ENCODE results near the gene CRTAP. TPM values are rescaled to one million over a fixed set of nuclear protein-coding genes. Genes with fewer than 3 reads are reported as not detected.
A peak's percentile ranks its signal among the peaks of the same experiment; 100 is the strongest.
"Not testable (repeated sequence)": the region's sequence is repeated elsewhere in the genome, so short reads cannot be mapped to it uniquely, and the experiment has no call there.

Gene CRTAP
- total RNA-seq, 6 experiments from 2014 or later: 33.1 to 54.9 (median 46.8) TPM

DNA sequence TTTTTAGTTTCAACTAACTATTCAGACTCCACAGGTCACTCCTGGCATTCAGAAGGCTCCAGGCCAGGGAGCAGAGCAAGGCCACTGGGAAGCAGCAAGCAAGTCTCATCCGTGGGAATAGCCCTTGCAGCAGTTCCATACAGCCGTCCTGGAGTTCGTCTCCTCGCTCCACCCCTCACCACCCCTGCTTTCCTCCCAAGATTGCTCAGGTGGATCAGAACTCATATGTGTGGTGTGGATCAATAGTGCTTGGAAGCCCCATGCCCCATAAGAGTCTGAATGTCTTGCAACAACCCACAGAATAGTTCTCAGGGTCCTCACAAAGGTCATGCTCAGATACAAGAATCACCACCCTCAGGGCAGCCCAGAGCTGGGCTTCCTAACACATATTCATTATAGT, 60.3 kb downstream of the CRTAP start:
- 20% methylated on average over 1 of the region's 4 CpGs for WGBS (ENCODE audit: insufficient coverage, low coverage, low lambda C conversion rate, missing lambda C conversion rate)
- no peak for ATAC-seq

GRCh38 chr3:33174711-33175414, 61.0 kb downstream of the CRTAP start:
- TF ChIP-seq POLR2A (IDR thresholded peaks at IDR 0.05): no peak
- TF ChIP-seq CTCF (IDR thresholded peaks at IDR 0.05): no peak
- no peak overlapping the region for H3K4me3 ChIP-seq
- H3K9me3 ChIP-seq: no peaks in the 10 kb centered on the region
- no peaks in the 10 kb centered on the region for H3K36me3 ChIP-seq
- WGBS (ENCODE audit: insufficient coverage, low coverage, low lambda C conversion rate, missing lambda C conversion rate): 87% methylated on average over 4 of the region's 19 CpGs
- no peaks in the 10 kb centered on the region for H3K4me1 ChIP-seq
- DNase-seq: no peak
- no peak overlapping the region for H3K27ac ChIP-seq
- no peaks in the 10 kb centered on the region for H3K27me3 ChIP-seq
- intact Hi-C loops (cut with DNase I): no loop called here
- ATAC-seq: no peak

More for the DNA sequence above, 60.3 kb downstream of the CRTAP start:
- no peak for DNase-seq
- Histone ChIP-seq H3K4me1 (no peaks in the 10 kb centered on the region), H3K4me3 (no peak overlapping the region), H3K36me3 (no peaks in the 10 kb centered on the region), H3K27me3 (no peaks in the 10 kb centered on the region), H3K27ac (no peak overlapping the region), H3K9me3 (no peaks in the 10 kb centered on the region)
- intact Hi-C loops (cut with DNase I): no loop called here
- TF ChIP-seq CTCF (IDR thresholded peaks at IDR 0.05) (no peak), POLR2A (IDR thresholded peaks at IDR 0.05) (no peak)

DNA sequence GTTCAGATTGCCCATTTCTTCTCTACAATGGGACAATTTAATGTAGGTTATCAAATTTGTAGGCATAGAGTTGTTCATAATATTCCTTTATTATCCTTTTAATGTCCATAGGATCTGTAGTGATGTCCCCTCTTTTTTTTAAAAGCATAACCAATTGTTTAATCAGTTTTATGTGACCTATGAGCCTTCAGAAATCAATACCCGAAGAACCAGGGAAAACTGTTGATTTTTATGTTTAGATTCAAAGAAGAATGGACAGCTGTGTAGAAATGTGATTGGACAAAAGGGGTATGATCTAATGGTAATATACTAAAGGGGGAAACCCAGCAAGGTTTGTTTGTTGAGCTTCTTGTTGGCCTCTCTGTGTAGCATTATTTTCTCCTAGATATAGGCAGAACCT, 65.3 kb downstream of the CRTAP start:
- no peak for TF ChIP-seq POLR2A (IDR thresholded peaks at IDR 0.05)
- no peak for TF ChIP-seq CTCF (IDR thresholded peaks at IDR 0.05)
- H3K4me3 ChIP-seq: no peak overlapping the region
- H3K27ac ChIP-seq: no peak overlapping the region
- WGBS (ENCODE audit: insufficient coverage, low coverage, low lambda C conversion rate, missing lambda C conversion rate): 30% methylated on average over 1 of the region's 1 CpG
- intact Hi-C loops (cut with DNase I): no loop called here
- no peaks in the 10 kb centered on the region for H3K36me3 ChIP-seq
- DNase-seq (no peak), ATAC-seq (no peak)
- H3K4me1 ChIP-seq: no peaks in the 10 kb centered on the region
- no peaks in the 10 kb centered on the region for H3K9me3 ChIP-seq
- no peaks in the 10 kb centered on the region for H3K27me3 ChIP-seq

DNA sequence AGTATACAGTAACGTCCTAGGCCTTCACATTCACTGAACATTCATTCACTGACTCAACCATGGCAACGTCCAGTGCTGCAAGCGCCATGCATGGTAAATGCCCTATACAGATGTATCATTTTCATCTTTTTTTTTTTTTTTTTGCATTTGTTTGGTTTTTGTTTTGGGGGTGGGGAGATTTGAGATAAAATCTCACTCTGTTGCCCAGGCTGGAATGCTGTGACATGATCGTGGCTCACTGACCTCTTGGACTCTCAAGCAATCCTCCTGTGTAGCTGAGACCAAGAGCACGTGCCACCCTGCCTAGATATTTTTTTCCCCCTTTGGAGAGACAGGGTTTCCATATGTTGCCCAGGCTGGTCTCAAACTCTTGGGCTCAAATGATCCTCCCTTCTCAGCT, 67.4 kb downstream of the CRTAP start:
- no peak overlapping the region for H3K27ac ChIP-seq
- H3K27me3 ChIP-seq: no peaks in the 10 kb centered on the region
- no peaks in the 10 kb centered on the region for H3K36me3 ChIP-seq
- TF ChIP-seq CTCF (IDR thresholded peaks at IDR 0.05) (no peak), POLR2A (IDR thresholded peaks at IDR 0.05) (no peak)
- intact Hi-C loops (cut with DNase I): no loop called here
- no peak overlapping the region for H3K4me3 ChIP-seq
- WGBS (ENCODE audit: insufficient coverage, low coverage, low lambda C conversion rate, missing lambda C conversion rate): 50% methylated on average over 5 of the region's 5 CpGs
- ATAC-seq (peak; percentile 63 to 82 (median 73)), DNase-seq (no peak)
- no peaks in the 10 kb centered on the region for H3K9me3 ChIP-seq
- H3K4me1 ChIP-seq: no peaks in the 10 kb centered on the region

GRCh38 chr3:33181641-33182040, 67.8 kb downstream of the CRTAP start:
- H3K36me3 ChIP-seq; H3K4me3 ChIP-seq; H3K4me1 ChIP-seq; H3K27ac ChIP-seq; ATAC-seq; DNase-seq; intact Hi-C loops (cut with DNase I); H3K27me3 ChIP-seq; H3K9me3 ChIP-seq: not testable (repeated sequence)
- WGBS (ENCODE audit: insufficient coverage, low coverage, low lambda C conversion rate, missing lambda C conversion rate): 100% methylated on average over 1 of the region's 1 CpG

Data from right lobe of liver (tissue), 6 donors.